B cell (primary cell): ENCODE measurements around the gene EIF2D. TPM values are rescaled to one million over a fixed set of nuclear protein-coding genes. Genes with fewer than 3 reads are reported as not detected.

Experiments used
- ATAC-seq: fragments of 200-7000 bp; cut with Tn5 transposase; one replicate; pipeline ENCODE4 v1.10.0; 2021; ENCODE audit warnings: low read depth, mild to moderate bottlenecking, moderate number of reproducible peaks, moderate library complexity
- CTCF ChIA-PET: fragments of 350-600 bp; sonication (Branson Sonifier 250); formaldehyde crosslinking; loops from one replicate; lab custom pipeline; 2021; ENCODE audit warnings: antibody characterized with exemption, inconsistent platforms; lab: Charles Lee
- POLR2A ChIA-PET: fragments of 350-600 bp; sonication (Branson Sonifier 250); formaldehyde crosslinking; loops from one replicate; lab custom pipeline; 2021; ENCODE audit warnings: antibody characterized with exemption; lab: Charles Lee
- DNase-seq: peaks from one replicate; pipeline ENCODE4 v3.0.0; 2013
- H2AFZ ChIP-seq: 2 replicates; pipeline ENCODE4 v1.6.1; 2012; ENCODE audit warnings: mild to moderate bottlenecking, low read depth, low read length; ENCODE audit not compliant: insufficient read depth, poor library complexity, severe bottlenecking
- H3K27ac ChIP-seq, 2 donors: 1 replicate in 1 of 2; 2 replicates in 1 of 2; pipeline ENCODE4 v1.5.1; 2012 to 2013; ENCODE audit warnings: low read length in 2 of 2, mild to moderate bottlenecking in 2 of 2, moderate library complexity in 1 of 2
- H3K27me3 ChIP-seq, 4 experiments: fragments of 200-600 bp in 1 of 4; sonication (generic) in 1 of 4; replicated peaks in 1 of 4; 1 replicate in 2 of 4; 2 replicates in 2 of 4; pipeline versions ENCODE4 v1.6.1 to v1.7.0; 2013 to 2016; ENCODE audit warnings: low read length in 3 of 4, mild to moderate bottlenecking in 2 of 4, mixed read lengths in 1 of 4, moderate library complexity in 1 of 4; ENCODE audit not compliant: insufficient read depth in 4 of 4, control insufficient read depth in 3 of 4; ENCODE audit errors: control extremely low read depth in 1 of 4
- H3K36me3 ChIP-seq, 2 experiments: replicated peaks in 1 of 2; 1 replicate in 1 of 2; 2 replicates in 1 of 2; pipeline versions ENCODE4 v1.6.1 to v1.7.1; 2013; ENCODE audit warnings: low read length in 1 of 2; ENCODE audit not compliant: insufficient read depth in 2 of 2, control insufficient read depth in 1 of 2; ENCODE audit errors: control extremely low read depth in 1 of 2, extremely low read depth in 1 of 2
- H3K4me1 ChIP-seq, 2 donors: fragments of 200-600 bp in 1 of 2; sonication (generic) in 1 of 2; 1 replicate in 1 of 2; 2 replicates in 1 of 2; pipeline versions ENCODE4 v1.5.1 to v1.6.1; 2013 to 2017; ENCODE audit warnings: low read length in 2 of 2; ENCODE audit not compliant: control insufficient read depth in 2 of 2, insufficient read depth in 2 of 2
- H3K4me2 ChIP-seq: replicated peaks from 2 replicates; pipeline ENCODE3; 2012; ENCODE audit warnings: mild to moderate bottlenecking, low read depth, low read length; ENCODE audit not compliant: poor library complexity, severe bottlenecking
- H3K4me3 ChIP-seq, 5 experiments: fragments of 200-600 bp in 1 of 5; sonication (generic) in 1 of 5; 1 replicate in 3 of 5; 2 replicates in 2 of 5; pipeline versions ENCODE4 v1.5.1 to v1.7.0; 2011 to 2016; ENCODE audit warnings: low read length in 4 of 5, mild to moderate bottlenecking in 4 of 5, low read depth in 2 of 5, control low read depth in 1 of 5, moderate library complexity in 1 of 5; ENCODE audit not compliant: insufficient read depth in 1 of 5; ENCODE audit errors: control extremely low read depth in 1 of 5, extremely low read depth in 1 of 5
- H3K79me2 ChIP-seq: fragments of 200-600 bp; sonication (generic); one replicate; pipeline ENCODE4 v1.6.0; 2016; ENCODE audit warnings: low read length; ENCODE audit not compliant: control insufficient read depth, insufficient read depth
- H3K9ac ChIP-seq: fragments of 200-600 bp; sonication (generic); 2 replicates; pipeline ENCODE4 v1.6.1; 2017; ENCODE audit warnings: mild to moderate bottlenecking, low read length, moderate library complexity
- H3K9me3 ChIP-seq, 3 donors: one replicate each; pipeline versions ENCODE4 v1.6.1 to v1.7.1; 2013; ENCODE audit warnings: low read length in 2 of 3; ENCODE audit not compliant: control insufficient read depth in 2 of 3, insufficient read depth in 1 of 3; ENCODE audit errors: control extremely low read depth in 1 of 3
- H4K20me1 ChIP-seq: 2 replicates; pipeline ENCODE4 v1.6.0; 2012; ENCODE audit warnings: mild to moderate bottlenecking, low read length; ENCODE audit not compliant: insufficient read depth, control insufficient read depth, poor library complexity, severe bottlenecking
- H3K27ac Mint-ChIP-seq: one replicate; pipeline ENCODE4 v1.8.0; 2021; ENCODE audit warnings: mixed read lengths
- H3K27me3 Mint-ChIP-seq: one replicate; pipeline ENCODE4 v1.8.0; 2021; ENCODE audit warnings: mixed read lengths
- H3K4me1 Mint-ChIP-seq: one replicate; pipeline ENCODE4 v1.8.0; 2021; ENCODE audit warnings: mixed read lengths
- H3K4me3 Mint-ChIP-seq: one replicate; pipeline ENCODE4 v1.8.0; 2021; ENCODE audit warnings: mixed read lengths
- H3K9me3 Mint-ChIP-seq: one replicate; pipeline ENCODE4 v1.8.0; 2022; ENCODE audit warnings: mixed read lengths; ENCODE audit not compliant: insufficient read depth
- CTCF ChIP-seq: fragments of 200-600 bp; IDR thresholded peaks from one replicate; pipeline ENCODE4 v1.8.0; 2022; ENCODE audit warnings: antibody characterized with exemption, mild to moderate bottlenecking
- EZH2 ChIP-seq: IDR thresholded peaks from 2 replicates; pipeline ENCODE4 v1.6.1; 2012; ENCODE audit warnings: borderline replicate concordance, low read depth, mild to moderate bottlenecking, moderate library complexity, low read length; ENCODE audit not compliant: insufficient read depth, poor library complexity, severe bottlenecking
- WGBS: methylation state at CpG from one replicate; pipeline ENCODE4 v1.1.5; 2013; ENCODE audit warnings: missing lambda C conversion rate; ENCODE audit not compliant: insufficient coverage; 5-methylcytosine and 5-hydroxymethylcytosine counted together
- intact Hi-C: fragments of 100-400 bp; cut with micrococcal nuclease; formaldehyde crosslinking; loops from one replicate; pipeline ENCODE4 v1.10.0; 2022
- polyA plus RNA-seq: library from polyadenylated mRNA; depleted of rRNA; stranded (reverse); fragments of >200 nt; gene quantifications from 2 replicates; pipeline ENCODE4 v1.2.3, GENCODE V29; 2012
- total RNA-seq, 2 donors: library from RNA; stranded (reverse); fragments of 120-200 nt in 1 of 2; gene quantifications; 1 replicate in 1 of 2; 2 replicates in 1 of 2; pipeline versions ENCODE4 v1.2.3 to v1.2.4, GENCODE V29; 2013 to 2022

The EIF2D gene
- total and polyA plus RNA-seq, 2 donors (not counting 1 experiment from before 2014, with no cell fraction given): 62.2 to 64.9 TPM

GRCh38 chr1:206555473-206555935, 56.8 kb downstream of the EIF2D start:
- peak; percentile 66 for DNase-seq
- Histone ChIP-seq H3K9me3 (no peaks in the 10 kb centered on the region), H4K20me1 (peaks cover 5% of the 10 kb centered on the region), H3K4me2 (peak overlapping the region; percentile 86), H3K27ac (peak overlapping the region in 1 of 2 donors; percentile 64), H3K27me3 (no peaks in the 10 kb centered on the region), H3K79me2 (peaks cover 36% of the 10 kb centered on the region), H3K36me3 (peaks cover 0 to 14% of the 10 kb centered on the region in 2 experiments), H3K9ac (no peak overlapping the region), H2AFZ (peak overlapping the region; percentile 7), H3K4me3 (no peak overlapping the region), H3K4me1 (peaks cover 36 to 57% of the 10 kb centered on the region in 2 donors)
- no peak for ATAC-seq
- ChIA-PET POLR2A (interaction anchor here (0.9 to 3.3 kb wide), 2 partner anchors 13 to 25 kb away, joined by 3 to 27 read pairs; no protein-coding TSS in a partner anchor), CTCF (interaction anchor here (0.6 to 29.7 kb wide), 9 partner anchors 12 to 1228 kb away, joined by 3 to 1018 read pairs (median 5); partner anchors contain the start of genes EIF2D and RASSF5)
- WGBS: 73% methylated on average over 10 of the region's 10 CpGs
- no peak for TF ChIP-seq EZH2
- TF ChIP-seq CTCF: no peak
- Mint-ChIP-seq H3K4me1 (peaks cover 55% of the 10 kb centered on the region), H3K9me3 (no peaks in the 10 kb centered on the region), H3K27me3 (no peaks in the 10 kb centered on the region), H3K4me3 (peak overlapping the region; percentile 64), H3K27ac (peak overlapping the region; percentile 87)
- intact Hi-C loops: loop anchor here (1.0 to 10.0 kb wide), 4 partner anchors 10 to 769 kb away; partner anchors contain the start of genes CD55, PFKFB2 and YOD1
